H1 (cell line): ENCODE measurements around the gene CPZ. TPM values are rescaled to one million over a fixed set of nuclear protein-coding genes. Genes with fewer than 3 reads are reported as not detected.

Experiments
- HDAC2 ChIP-seq, 2 experiments: fragments of 300-600 bp in 1 of 2; sonication (generic) in 1 of 2; IDR thresholded peaks; 2 replicates each; pipeline ENCODE4 v1.6.1; 2011 to 2012; ENCODE audit warnings: low read depth in 2 of 2, low read length in 2 of 2, mild to moderate bottlenecking in 2 of 2, moderate library complexity in 2 of 2, borderline replicate concordance in 1 of 2, inconsistent platforms in 1 of 2
- MAFK ChIP-seq: IDR thresholded peaks from 2 replicates; pipeline ENCODE4 v1.6.1; 2012; ENCODE audit warnings: low read depth, mild to moderate bottlenecking, improper control_type of control experiment, low read length
- POU5F1 ChIP-seq: IDR thresholded peaks from 2 replicates; pipeline ENCODE4 v1.6.1; 2011; ENCODE audit warnings: low read depth, mild to moderate bottlenecking, low read length, moderate library complexity
- RNF2 ChIP-seq: fragments of 200-900, 300-1000 bp; sonication (generic); IDR thresholded peaks from 2 replicates; pipeline ENCODE4 v1.7.1; 2016; ENCODE audit warnings: borderline replicate concordance, low read depth, mild to moderate bottlenecking, antibody characterized with exemption, low read length; ENCODE audit not compliant: poor library complexity, severe bottlenecking; ENCODE audit errors: missing control alignments
- SIX5 ChIP-seq: IDR thresholded peaks from 2 replicates; pipeline ENCODE4 v1.6.1; 2011; ENCODE audit warnings: mild to moderate bottlenecking, low read depth, low read length
- polyA plus RNA-seq, 7 experiments: library from polyadenylated mRNA; depleted of rRNA in 3 of 7; stranded (reverse) in 5 of 7; unstranded in 2 of 7; fragments of >200 nt in 5 of 7; fragments of 200-250 nt in 2 of 7; gene quantifications; 1 replicate in 5 of 7; 2 replicates in 1 of 7; 4 replicates in 1 of 7; pipeline versions ENCODE4 v1.2.1 to v1.2.3, GENCODE V29; 2011 to 2013; ENCODE audit warnings: missing spikeins in 2 of 7, mixed read lengths in 2 of 7
- total RNA-seq: library from RNA; stranded (reverse); fragmentation: NEBNext Ultra II Directional; extraction: Animal tissue kit (Norgen Biotek cat#: 25700); gene quantifications from 2 replicates; pipeline ENCODE4 v1.2.1, GENCODE V29; 2021
- TF ChIP-seq, protein P1 (sequence below): IDR thresholded peaks from 2 replicates; pipeline ENCODE4 v1.6.1; 2012; ENCODE audit warnings: inconsistent platforms
- TF ChIP-seq, protein P2 (sequence below): IDR thresholded peaks from 2 replicates; pipeline ENCODE4 v1.6.1; 2011; ENCODE audit warnings: low read depth, mild to moderate bottlenecking, low read length; ENCODE audit not compliant: insufficient read depth

CPZ gene
- total and polyA plus RNA-seq, 2 of the 8 experiments (the other 6 are each of a cell fraction or from before 2014, with no cell fraction given), result 28.8 to 40.7 TPM

DNA sequence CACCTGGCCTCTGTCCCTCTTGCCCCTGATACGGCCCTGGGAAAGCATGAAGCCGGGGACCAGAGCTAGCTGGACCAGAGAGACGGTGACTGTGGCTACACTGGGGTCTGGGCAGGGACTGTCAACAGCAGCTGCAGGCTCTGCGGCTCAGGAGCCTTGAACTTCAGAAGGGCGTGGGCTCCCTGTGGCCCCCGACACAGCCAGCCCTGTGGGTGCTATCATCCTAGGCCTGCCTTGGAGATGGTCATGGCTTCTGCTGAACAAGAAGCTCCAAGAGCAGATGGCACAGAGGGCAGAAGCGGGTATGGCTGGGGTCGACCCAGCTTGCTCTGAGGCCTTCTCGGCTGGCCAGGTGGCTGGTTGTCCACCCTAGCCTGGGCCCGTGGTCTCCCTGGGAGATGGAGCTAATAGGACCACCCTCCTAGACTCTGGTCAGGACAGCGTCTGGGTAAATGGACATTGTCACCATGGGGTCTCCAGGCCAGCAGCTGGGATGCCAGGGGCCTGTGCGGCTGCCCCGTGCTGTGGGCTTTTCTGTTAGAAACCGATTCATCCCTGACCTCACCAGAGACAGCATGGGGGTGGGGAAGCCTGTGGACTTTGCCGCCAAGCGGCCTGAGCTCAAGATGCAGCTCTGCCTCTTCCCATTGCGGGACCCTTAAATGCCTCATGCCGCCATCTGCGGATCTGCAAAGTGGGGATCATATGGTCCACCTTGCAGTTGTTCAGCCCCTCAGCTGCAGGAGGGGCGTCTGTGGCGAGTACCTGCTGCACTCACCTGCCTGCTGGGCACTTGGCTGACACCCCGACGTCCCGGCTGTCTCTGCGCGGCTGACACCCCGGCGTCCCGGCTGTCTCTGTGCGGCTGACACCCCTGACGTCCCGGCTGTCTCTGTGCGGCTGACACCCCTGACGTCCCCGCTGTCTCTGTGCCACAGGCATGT is 21.1 kb downstream of the CPZ start (continued):
- TF ChIP-seq SIX5, result no peak
- no peak for TF ChIP-seq POU5F1
- TF ChIP-seq, protein P1, sequence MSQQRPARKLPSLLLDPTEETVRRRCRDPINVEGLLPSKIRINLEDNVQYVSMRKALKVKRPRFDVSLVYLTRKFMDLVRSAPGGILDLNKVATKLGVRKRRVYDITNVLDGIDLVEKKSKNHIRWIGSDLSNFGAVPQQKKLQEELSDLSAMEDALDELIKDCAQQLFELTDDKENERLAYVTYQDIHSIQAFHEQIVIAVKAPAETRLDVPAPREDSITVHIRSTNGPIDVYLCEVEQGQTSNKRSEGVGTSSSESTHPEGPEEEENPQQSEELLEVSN, result no peak
- no peak for TF ChIP-seq HDAC2 (IDR thresholded peaks at IDR 0.05; ENCODE audit: borderline replicate concordance in 1 of 2, low read depth in 2 of 2, low read length in 2 of 2)
- no peak for TF ChIP-seq RNF2
- TF ChIP-seq, protein P2, sequence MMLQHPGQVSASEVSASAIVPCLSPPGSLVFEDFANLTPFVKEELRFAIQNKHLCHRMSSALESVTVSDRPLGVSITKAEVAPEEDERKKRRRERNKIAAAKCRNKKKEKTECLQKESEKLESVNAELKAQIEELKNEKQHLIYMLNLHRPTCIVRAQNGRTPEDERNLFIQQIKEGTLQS, result no peak
- TF ChIP-seq MAFK, result no peak
